GM19372 (cell line): ENCODE measurements around the gene AP2A2.

Source experiments
- ATAC-seq: cut with Tn5 transposase; IDR thresholded peaks from one replicate; pipeline ENCODE4 v1.9.1; 2021; ENCODE audit warnings: mild to moderate bottlenecking, low read depth, moderate library complexity; ENCODE audit not compliant: unreplicated experiment

The AP2A2 gene

DNA sequence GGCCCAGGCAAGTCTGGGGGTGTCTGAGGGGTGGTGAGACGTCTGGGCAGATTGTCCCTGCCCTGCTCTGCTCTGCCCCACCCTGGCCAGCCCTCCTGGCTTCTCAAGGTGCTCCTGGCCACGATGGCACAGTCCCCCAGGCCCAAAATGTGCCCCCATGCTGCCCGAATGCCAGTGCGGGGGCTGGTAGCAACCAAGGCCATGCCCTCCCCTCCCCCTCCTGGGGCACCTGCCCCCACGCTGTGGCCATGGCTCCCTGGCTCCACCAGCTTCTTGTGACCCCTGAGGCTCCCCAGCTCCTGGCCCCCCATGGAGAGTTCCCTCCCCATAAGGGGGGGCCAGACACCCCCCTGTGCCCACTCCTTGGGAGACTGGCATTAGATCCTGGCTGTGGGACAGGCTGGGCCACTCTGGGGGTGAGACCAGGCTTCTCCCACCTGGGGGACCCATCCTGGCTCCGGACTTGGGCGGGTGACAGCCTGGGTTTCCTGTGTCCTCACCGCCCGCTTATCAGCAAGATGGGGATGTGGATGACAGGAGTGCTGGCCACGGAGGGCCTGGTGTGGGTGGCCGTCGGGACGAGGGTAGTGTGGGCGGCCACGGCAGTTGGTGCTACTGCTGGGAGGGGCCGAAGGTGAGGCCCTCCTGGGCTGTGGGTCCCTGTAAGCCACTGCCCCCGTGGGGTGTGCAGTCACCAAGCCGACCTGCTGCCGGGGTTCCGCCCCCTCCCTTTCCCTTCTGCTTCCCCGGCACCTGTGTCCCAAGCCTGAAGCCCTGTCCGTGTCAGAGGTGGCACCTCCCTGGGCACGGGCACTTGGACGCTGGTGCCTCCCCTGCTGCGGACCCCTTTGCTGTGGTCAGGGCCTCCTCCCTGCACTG lies 126.7 kb downstream of the AP2A2 start:
- no peak for ATAC-seq

DNA sequence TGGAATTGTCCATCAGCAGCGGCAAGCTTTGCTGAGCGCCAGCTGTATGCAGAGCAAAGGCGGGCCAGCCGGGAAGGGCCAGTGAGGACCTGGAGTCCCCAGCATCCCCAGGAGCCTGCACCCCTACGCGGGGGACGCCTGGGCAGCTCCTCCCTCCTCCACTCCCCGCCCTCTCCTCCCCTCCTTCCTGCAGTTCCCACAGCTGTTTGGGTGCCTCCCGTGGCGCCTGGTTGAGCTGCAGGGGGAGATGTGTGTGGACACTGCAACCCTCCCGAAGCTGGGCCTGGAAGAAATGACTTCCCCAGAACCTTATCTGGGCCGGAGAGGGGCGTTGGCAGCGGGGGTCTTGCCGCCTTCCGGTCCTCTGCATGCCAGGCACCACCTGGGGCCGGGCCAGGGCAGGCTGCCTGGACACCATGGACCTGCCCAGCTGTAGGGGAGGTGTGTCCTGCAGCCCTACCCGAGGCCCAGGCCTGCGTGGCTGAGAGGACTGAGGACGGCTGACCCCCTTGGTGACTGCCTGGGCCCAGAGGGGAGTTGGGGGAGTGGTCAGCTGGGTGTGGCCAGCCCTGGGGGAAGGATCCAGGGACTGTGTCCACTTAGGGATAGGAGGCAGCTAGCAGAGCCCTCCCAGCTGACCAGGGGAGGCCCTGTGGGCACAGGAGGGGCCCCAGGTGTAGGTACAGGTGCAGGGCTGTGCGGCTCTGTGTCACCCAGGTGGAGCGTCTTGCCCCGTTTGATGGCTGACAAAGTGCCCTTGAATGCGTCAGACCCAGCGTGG lies 127.6 kb downstream of the AP2A2 start:
- ATAC-seq, result no peak

DNA sequence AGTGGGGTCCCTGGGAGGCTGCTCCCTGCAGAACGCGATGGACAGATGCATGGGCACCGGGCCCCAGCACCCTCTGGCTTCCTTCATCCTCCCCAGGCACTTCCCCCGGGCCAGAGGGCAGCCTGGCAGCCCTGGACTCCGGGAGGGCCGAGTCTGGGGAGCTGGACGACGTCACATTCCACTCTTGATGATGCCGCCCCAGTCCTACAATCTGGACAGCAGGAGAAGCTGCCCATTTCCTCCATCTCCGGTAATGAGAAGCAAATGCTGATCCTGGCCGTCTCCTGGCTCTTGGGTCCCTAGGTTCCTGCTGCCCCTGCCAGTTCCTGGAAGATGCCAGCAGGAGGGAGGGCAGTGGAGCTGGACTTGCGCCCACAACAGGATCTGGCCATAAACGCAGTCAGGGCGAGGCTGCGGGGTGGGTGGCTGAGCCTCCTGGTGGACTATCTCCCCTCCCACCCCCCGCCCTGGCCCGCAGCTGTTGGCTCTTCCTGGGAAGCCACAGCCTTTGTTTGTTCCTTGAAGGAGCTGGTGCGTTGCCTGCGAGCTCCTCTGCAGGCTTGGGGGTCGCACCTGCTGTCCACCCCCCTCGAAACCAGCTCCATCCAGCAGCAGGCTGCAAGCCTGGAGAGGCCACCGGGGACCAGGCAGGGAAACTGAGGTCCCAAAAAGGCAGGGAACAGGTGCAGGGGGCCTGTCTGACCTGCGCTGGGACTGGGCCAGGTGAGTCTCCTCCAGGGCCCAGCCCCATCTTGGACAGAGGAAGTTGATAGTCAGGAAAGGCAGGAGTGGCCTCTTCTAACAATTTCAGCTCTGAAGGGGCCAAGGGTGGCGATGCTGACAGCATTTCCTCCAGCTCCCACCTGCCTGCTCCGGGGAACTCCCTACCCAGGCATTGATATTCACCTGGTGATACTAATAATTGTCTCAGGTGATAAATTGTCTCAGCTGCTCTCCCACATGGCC lies 128.8 kb downstream of the AP2A2 start:
- no peak for ATAC-seq

DNA sequence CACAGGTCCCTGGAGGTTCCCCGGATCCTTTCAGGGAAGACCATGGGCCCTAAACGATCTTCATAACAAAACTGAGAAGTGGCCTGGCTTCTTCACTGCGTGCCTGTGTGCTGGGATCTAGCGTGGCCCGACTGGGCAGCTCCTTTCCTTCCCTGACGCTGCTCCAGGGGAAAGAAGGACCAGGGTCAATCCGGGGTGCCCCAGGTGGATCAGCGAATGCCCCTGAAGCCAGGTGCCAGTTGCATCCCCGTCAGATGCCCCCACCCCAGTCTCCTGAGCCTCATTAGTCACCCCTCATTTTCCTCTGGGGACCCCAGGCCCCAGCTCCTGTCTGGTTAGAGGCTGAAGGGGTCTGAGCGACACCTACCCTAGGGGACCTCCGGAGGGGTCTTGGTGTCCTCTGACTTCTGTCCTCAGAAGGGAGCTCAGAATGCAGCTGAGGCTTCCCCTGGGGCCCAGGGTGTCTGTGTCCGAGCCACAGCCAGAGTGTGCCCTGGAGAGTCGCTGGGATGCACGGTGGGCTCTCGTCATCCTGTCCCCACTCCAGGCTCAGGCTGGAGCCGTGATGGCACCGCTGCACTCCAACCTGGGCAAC lies 129.5 kb downstream of the AP2A2 start:
- ATAC-seq, result no peak

DNA sequence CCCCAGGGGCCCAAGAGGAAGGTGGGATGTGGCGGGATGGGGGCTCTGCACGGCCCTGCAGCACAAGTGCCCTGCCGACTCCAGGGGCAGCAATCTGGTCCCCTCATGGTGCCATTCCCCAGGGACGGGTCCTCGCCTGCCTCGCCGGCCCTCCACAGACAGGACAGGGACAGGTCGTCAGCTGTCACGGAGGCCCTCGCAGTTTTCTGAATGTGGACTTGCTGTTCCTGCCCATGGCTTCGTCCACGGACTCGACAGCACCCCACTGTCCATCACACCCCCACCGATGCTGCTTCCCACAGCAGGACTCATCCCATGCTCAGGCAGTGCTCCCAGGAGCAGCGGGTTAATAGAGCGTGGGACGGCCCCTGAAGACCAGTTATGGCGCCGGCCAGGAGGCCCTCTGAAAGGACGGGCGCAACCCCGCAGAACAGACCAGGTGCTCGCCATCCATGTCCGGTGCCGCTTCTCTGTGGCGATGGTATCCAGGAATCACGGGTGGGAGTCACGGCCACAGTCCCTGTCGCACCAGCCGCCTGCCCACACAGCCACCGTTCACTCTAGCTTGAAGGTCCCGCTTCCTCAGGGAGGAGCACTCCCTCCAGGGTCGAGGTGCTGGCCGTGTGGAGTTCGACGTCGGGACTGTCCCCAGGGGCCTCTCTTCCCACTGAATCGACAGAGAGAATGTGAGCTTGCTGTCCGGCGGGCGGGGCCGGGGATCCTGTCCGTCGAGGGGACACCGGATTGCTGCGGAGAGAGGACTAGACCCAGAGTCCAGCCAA lies 130.5 kb downstream of the AP2A2 start:
- ATAC-seq, result no peak

DNA sequence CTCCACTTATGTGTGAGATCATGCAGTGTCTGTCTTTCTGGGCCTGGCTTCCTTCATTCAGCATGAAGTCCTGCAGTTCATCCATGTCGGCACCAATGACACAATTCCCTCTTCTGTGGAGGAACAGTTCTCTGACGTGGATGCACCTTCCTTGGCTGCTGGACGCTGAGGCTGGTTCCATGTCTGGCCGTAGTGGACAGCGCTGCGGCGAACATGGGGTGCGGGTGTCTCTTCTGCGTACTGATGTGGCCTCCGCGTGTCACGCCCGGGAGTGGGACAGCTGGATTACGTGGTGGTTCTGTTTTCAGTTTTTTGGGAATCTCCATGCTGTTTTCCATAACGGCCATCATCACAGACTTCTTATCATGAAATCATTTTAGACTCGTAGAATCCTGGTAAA lies 132.1 kb downstream of the AP2A2 start:
- ATAC-seq, result no peak

DNA sequence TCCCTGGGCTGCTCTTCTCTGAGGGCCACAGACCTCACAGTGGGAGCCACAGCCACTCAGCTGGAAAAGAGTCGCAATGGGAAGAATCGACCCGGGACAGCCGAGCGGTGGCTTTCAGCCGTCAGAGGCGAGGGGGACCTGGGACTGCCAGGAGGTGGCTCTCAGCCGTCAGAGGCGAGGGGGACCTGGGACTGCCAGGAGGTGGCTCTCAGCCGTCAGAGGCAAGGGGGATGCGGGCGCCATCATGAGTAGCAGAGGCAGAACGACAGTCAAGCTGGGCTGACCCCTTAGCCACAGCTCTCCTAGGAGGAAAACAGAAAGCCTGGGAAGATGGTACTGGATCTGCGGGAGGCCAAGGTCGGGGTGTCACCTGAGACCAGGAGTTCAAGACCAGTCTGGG lies 134.1 kb downstream of the AP2A2 start:
- no peak for ATAC-seq

DNA sequence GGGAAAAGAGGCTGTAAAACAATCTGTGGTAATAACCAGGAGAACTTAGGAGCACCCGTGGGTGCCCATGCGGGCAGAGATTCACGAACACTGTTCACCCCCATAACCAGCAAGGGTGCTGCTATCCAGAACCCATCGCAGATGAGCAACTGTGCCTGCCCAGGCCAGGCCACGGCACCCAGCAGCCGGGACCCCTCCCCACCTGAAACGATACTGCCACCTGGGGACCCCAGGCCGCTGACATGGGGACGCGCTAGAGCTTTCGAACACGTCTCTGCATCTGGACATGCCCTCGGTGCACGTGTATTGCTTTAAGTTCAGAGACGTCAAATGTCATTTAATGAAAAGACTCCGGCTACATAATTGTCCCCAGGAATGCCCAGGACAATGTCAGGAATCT lies 134.7 kb downstream of the AP2A2 start:
- no peak for ATAC-seq

DNA sequence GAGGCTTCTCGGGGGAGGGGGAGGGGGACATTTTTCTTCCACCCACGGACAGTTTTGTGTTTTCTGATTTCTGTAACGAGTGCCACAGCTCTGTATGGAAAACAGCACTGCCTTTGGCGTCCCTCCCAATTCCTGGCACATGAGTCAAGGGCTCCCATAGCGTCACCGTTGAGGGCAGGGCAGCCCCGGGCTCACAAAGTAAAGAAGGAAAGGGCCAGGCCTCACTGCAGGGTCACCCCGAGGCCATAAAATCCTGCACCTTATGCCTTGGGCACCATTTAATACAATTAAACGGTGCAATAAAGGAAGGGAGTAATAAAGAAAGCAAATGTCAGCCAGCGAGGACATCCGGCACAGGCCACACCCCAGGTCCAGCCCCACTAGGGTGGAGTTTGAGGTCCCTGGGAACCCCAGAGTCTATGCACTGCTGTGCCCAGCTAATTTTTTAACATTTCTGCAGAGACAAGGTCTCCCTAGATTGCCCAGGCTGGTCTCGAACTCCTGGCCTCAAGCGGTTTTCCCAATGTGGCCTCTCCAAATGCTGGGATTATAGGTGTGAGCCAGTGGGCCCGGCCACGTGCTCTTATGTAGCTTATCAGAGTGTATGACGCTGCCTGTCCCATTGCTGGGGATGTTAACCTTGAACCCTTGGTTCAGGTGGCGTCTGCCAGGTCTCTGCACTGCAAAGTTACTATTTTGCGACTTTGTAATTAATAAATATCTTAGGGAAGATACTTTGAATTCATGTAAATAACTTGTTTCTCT lies 135.4 kb downstream of the AP2A2 start:
- ATAC-seq, result no peak
